ENCODE results near the gene ZNF446. TPM values are rescaled to one million over a fixed set of nuclear protein-coding genes. Genes with fewer than 3 reads are reported as not detected.
A peak's percentile ranks its signal among the peaks of the same experiment; 100 is the strongest.

Gene ZNF446
- total and polyA plus RNA-seq, 2 donors (not counting 1 experiment from before 2014, with no cell fraction given) = 15.0 to 18.9 TPM

- H3K4me3 Mint-ChIP-seq = peak overlapping the region; percentile 98
- ChIA-PET CTCF (interaction anchor here (0.6 to 4.9 kb wide), 16 partner anchors 10 to 791 kb away, joined by 3 to 72 read pairs (median 6); partner anchors contain the start of genes CHMP2A, TRIM28, ZNF497 and ZNF584), POLR2A (interaction anchor here (1.2 to 3.3 kb wide), 10 partner anchors 19 to 192 kb away, joined by 3 to 30 read pairs (median 6); partner anchors contain the start of genes TRIM28, ZNF132, ZNF324B and ZNF497)
- Histone ChIP-seq H2AFZ (ENCODE audit: insufficient read depth, low read depth, low read length, poor library complexity, severe bottlenecking) (peak overlapping the region; percentile 79), H3K27me3 (replicated peaks in 1 of 4; ENCODE audit: control extremely low read depth in 1 of 4, control insufficient read depth in 3 of 4, insufficient read depth in 4 of 4, low read length in 3 of 4) (no peaks in the 10 kb centered on the region), H4K20me1 (ENCODE audit: control insufficient read depth, insufficient read depth, low read length, poor library complexity, severe bottlenecking) (peaks cover 48% of the 10 kb centered on the region), H3K9me3 (ENCODE audit: control extremely low read depth in 1 of 3, control insufficient read depth in 2 of 3, insufficient read depth in 1 of 3, low read length in 2 of 3) (no peaks in the 10 kb centered on the region), H3K36me3 (replicated peaks in 1 of 2; ENCODE audit: control extremely low read depth in 1 of 2, control insufficient read depth in 1 of 2, extremely low read depth in 1 of 2, insufficient read depth in 2 of 2, low read length in 1 of 2) (peaks cover 0 to 12% of the 10 kb centered on the region in 2 experiments), H3K79me2 (ENCODE audit: control insufficient read depth, insufficient read depth, low read length) (peaks cover 47% of the 10 kb centered on the region), H3K9ac (ENCODE audit: low read length) (peak overlapping the region; percentile 81), H3K4me2 (replicated peaks; ENCODE audit: low read depth, low read length, poor library complexity, severe bottlenecking) (peak overlapping the region; percentile 93), H3K27ac (ENCODE audit: low read length in 2 of 2) (peak overlapping the region; percentile 76 to 96), H3K4me3 (ENCODE audit: control extremely low read depth in 1 of 5, extremely low read depth in 1 of 5, insufficient read depth in 1 of 5, low read depth in 2 of 5, low read length in 4 of 5) (peak overlapping the region; percentile 32 to 78 (median 71)), H3K4me1 (ENCODE audit: control insufficient read depth in 2 of 2, insufficient read depth in 2 of 2, low read length in 2 of 2) (peaks cover 25 to 39% of the 10 kb centered on the region in 2 donors)
- DNase-seq = no peak
- no peak for ATAC-seq (ENCODE audit: low read depth)
- no peaks in the 10 kb centered on the region for H3K9me3 Mint-ChIP-seq (ENCODE audit: insufficient read depth)
- WGBS (ENCODE audit: insufficient coverage) = 6% methylated on average over 15 of the region's 22 CpGs
- intact Hi-C loops (cut with micrococcal nuclease) = loop anchor here (1.0 to 2.0 kb wide), 5 partner anchors 19 to 191 kb away; partner anchors contain the start of genes CHMP2A, ZNF132 and ZNF837
- H3K27ac Mint-ChIP-seq = peak overlapping the region; percentile 99
- no peaks in the 10 kb centered on the region for H3K27me3 Mint-ChIP-seq
- TF ChIP-seq CTCF (IDR thresholded peaks at IDR 0.05) (no peak), EZH2 (IDR thresholded peaks at IDR 0.05; ENCODE audit: borderline replicate concordance, insufficient read depth, low read depth, low read length, poor library complexity, severe bottlenecking) (no peak)
- H3K4me1 Mint-ChIP-seq = peaks cover 50% of the 10 kb centered on the region
Observed at GRCh38 chr19:58518256-58519086, 42.3 kb downstream of the ZNF446 start.
